ENCODE data around the gene PATJ. TPM values are rescaled to one million over a fixed set of nuclear protein-coding genes. Genes with fewer than 3 reads are reported as not detected.
"Not testable (repeated sequence)": the region's sequence is repeated elsewhere in the genome, so short reads cannot be mapped to it uniquely, and the experiment has no call there.

The PATJ gene
- total RNA-seq, 1 experiment from 2014 or later, result 47.3 TPM

DNA sequence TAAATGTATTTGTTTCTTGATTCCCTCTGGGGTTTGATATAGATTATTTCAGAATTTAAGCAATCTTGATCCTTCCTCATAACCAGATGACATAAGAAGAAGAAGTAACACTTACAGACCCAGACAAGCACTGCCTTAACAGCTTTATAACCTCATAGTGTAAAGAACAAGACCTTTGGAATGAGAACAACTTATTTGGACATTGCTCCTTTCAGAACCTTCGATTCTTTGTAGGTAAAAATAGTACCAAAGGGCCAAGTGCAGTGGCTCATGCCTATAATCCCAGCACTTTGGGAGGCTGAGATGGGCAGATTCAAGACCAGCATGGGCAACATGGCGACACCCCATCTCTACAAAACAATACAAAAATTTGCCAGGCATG lies 32.4 kb upstream of the PATJ start:
- Histone ChIP-seq H3K4ac (ENCODE audit: low read depth, low read length) (no peak overlapping the region), H3K14ac (ENCODE audit: insufficient read depth, low read length) (no peak overlapping the region), H4K8ac (replicated peaks; ENCODE audit: insufficient read length, low read depth, low read length) (no peak overlapping the region), H3K23me2 (ENCODE audit: insufficient read length, low read depth, low read length, poor library complexity, severe bottlenecking) (no peaks in the 10 kb centered on the region), H3K27me3 (ENCODE audit: insufficient read depth, low read length) (no peaks in the 10 kb centered on the region), H2BK12ac (ENCODE audit: insufficient read length, low read depth, low read length) (no peak overlapping the region), H4K20me1 (ENCODE audit: control insufficient read depth, insufficient read depth, insufficient read length) (no peaks in the 10 kb centered on the region), H3K4me2 (ENCODE audit: insufficient read depth, insufficient read length, low read length) (no peak overlapping the region), H3T11ph (ENCODE audit: low read length) (no peak overlapping the region), H3K79me2 (ENCODE audit: insufficient read depth, low read length) (no peaks in the 10 kb centered on the region), H3K9me3 (ENCODE audit: control insufficient read depth, low read depth, low read length) (no peaks in the 10 kb centered on the region), H3K4me1 (ENCODE audit: insufficient read depth, low read length) (no peaks in the 10 kb centered on the region), H2AK5ac (ENCODE audit: insufficient read length, low read length) (no peak overlapping the region), H3K18ac (ENCODE audit: insufficient read length, low read depth, low read length) (no peak overlapping the region), H3K23ac (ENCODE audit: insufficient read length, low read depth, low read length) (no peak overlapping the region), H2AFZ (ENCODE audit: low read length) (no peak overlapping the region), H2BK5ac (ENCODE audit: insufficient read length, low read length) (no peak overlapping the region), H4K5ac (ENCODE audit: insufficient read length, low read depth, low read length) (no peak overlapping the region), H3K79me1 (ENCODE audit: insufficient read depth, low read depth, low read length, poor library complexity, severe bottlenecking) (peaks cover 10% of the 10 kb centered on the region), H3K27ac (ENCODE audit: insufficient read length, low read depth, low read length) (no peak overlapping the region), H2BK120ac (ENCODE audit: low read depth, low read length, poor library complexity, severe bottlenecking) (no peak overlapping the region), H2BK15ac (ENCODE audit: low read depth, low read length) (no peak overlapping the region), H2BK20ac (ENCODE audit: low read depth, low read length, poor library complexity, severe bottlenecking) (no peak overlapping the region), H4K91ac (ENCODE audit: insufficient read length, low read depth, low read length) (no peak overlapping the region), H3K9ac (ENCODE audit: extremely low read depth, insufficient read length, low read length) (no peak overlapping the region), H3K56ac (ENCODE audit: insufficient read length, low read depth, low read length) (no peak overlapping the region)
- TF ChIP-seq, protein P1, sequence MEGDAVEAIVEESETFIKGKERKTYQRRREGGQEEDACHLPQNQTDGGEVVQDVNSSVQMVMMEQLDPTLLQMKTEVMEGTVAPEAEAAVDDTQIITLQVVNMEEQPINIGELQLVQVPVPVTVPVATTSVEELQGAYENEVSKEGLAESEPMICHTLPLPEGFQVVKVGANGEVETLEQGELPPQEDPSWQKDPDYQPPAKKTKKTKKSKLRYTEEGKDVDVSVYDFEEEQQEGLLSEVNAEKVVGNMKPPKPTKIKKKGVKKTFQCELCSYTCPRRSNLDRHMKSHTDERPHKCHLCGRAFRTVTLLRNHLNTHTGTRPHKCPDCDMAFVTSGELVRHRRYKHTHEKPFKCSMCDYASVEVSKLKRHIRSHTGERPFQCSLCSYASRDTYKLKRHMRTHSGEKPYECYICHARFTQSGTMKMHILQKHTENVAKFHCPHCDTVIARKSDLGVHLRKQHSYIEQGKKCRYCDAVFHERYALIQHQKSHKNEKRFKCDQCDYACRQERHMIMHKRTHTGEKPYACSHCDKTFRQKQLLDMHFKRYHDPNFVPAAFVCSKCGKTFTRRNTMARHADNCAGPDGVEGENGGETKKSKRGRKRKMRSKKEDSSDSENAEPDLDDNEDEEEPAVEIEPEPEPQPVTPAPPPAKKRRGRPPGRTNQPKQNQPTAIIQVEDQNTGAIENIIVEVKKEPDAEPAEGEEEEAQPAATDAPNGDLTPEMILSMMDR (conservative IDR thresholded peaks at IDR 0.05), result no peak
- Mint-ChIP-seq H3K27ac (no peak overlapping the region), H3K4me3 (no peak overlapping the region), H3K27me3 (ENCODE audit: low read depth) (no peaks in the 10 kb centered on the region), H3K36me3 (ENCODE audit: insufficient read depth in 1 of 3, low read depth in 3 of 3) (peaks cover 8 to 27% (median 8%) of the 10 kb centered on the region in 3 experiments; a peak in 6 of 7 replicates), H3K4me1 (no peaks in the 10 kb centered on the region), H3K9me3 (no peaks in the 10 kb centered on the region)
- DNase-seq, result no peak
- WGBS (ENCODE audit: extremely low coverage, insufficient read length, low lambda C conversion rate), result no CpG with 5 or more reads among the region's 2 CpGs

DNA sequence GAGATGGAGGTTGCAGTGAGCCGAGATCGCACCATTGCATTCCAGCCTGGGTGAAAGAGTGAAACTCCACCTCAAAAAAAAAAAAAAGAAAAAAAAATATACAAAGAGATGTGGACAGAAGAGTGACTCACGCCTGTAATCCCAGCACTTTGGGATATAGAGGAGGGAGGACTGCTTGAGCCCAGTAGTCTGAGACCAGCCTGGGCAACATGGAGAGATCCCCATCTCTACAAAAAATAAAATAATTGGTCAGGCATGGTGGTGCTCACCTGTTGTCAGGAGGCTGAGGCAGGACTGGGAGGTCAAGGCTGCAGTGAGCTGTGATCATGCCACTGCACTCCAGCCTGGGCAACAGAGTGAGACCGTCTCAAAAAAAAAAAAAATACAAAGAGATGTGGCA lies 31.0 kb upstream of the PATJ start:
- H3K27ac ChIP-seq (ENCODE audit: insufficient read length, low read depth, low read length); H3K27ac Mint-ChIP-seq; H2BK20ac ChIP-seq (ENCODE audit: low read depth, low read length, poor library complexity, severe bottlenecking); H4K5ac ChIP-seq (ENCODE audit: insufficient read length, low read depth, low read length); H2AFZ ChIP-seq (ENCODE audit: low read length); H2BK120ac ChIP-seq (ENCODE audit: low read depth, low read length, poor library complexity, severe bottlenecking); H3K9ac ChIP-seq (ENCODE audit: extremely low read depth, insufficient read length, low read length); H3K4me2 ChIP-seq (ENCODE audit: insufficient read depth, insufficient read length, low read length); H3K4ac ChIP-seq (ENCODE audit: low read depth, low read length); H3K27me3 Mint-ChIP-seq (ENCODE audit: low read depth); H3K9me3 Mint-ChIP-seq; H2BK15ac ChIP-seq (ENCODE audit: low read depth, low read length); H3K23ac ChIP-seq (ENCODE audit: insufficient read length, low read depth, low read length); H3K18ac ChIP-seq (ENCODE audit: insufficient read length, low read depth, low read length); H4K8ac ChIP-seq (replicated peaks; ENCODE audit: insufficient read length, low read depth, low read length); H2BK5ac ChIP-seq (ENCODE audit: insufficient read length, low read length); H3K14ac ChIP-seq (ENCODE audit: insufficient read depth, low read length); H3K27me3 ChIP-seq (ENCODE audit: insufficient read depth, low read length); H3K23me2 ChIP-seq (ENCODE audit: insufficient read length, low read depth, low read length, poor library complexity, severe bottlenecking); H3K4me3 Mint-ChIP-seq; H3K56ac ChIP-seq (ENCODE audit: insufficient read length, low read depth, low read length); H4K20me1 ChIP-seq (ENCODE audit: control insufficient read depth, insufficient read depth, insufficient read length); DNase-seq; H3K9me3 ChIP-seq (ENCODE audit: control insufficient read depth, low read depth, low read length); H3K4me1 Mint-ChIP-seq; H3T11ph ChIP-seq (ENCODE audit: low read length); H2AK5ac ChIP-seq (ENCODE audit: insufficient read length, low read length); H2BK12ac ChIP-seq (ENCODE audit: insufficient read length, low read depth, low read length); H3K79me2 ChIP-seq (ENCODE audit: insufficient read depth, low read length); H4K91ac ChIP-seq (ENCODE audit: insufficient read length, low read depth, low read length); H3K4me1 ChIP-seq (ENCODE audit: insufficient read depth, low read length): not testable (repeated sequence)
- peaks cover 5 to 21% (median 8%) of the 10 kb centered on the region in 3 experiments; a peak in 5 of 7 replicates for H3K36me3 Mint-ChIP-seq (ENCODE audit: insufficient read depth in 1 of 3, low read depth in 3 of 3)
- H3K79me1 ChIP-seq (ENCODE audit: insufficient read depth, low read depth, low read length, poor library complexity, severe bottlenecking), result peaks cover 10% of the 10 kb centered on the region
- WGBS (ENCODE audit: extremely low coverage, insufficient read length, low lambda C conversion rate), result no CpG with 5 or more reads among the region's 4 CpGs

All from H9 (cell line).